GM19455 (cell line): ENCODE data around the gene C8A.

Experiments
- ATAC-seq: cut with Tn5 transposase; IDR thresholded peaks from one replicate; pipeline ENCODE4 v1.9.1; 2021; ENCODE audit not compliant: unreplicated experiment

Gene C8A

GRCh38 chr1:56836359-56836758 lies 18.2 kb upstream of the C8A start:
- ATAC-seq = no peak

- ATAC-seq = no peak
These were observed 17.2 kb upstream of the C8A start for GRCh38 chr1:56837244-56837939.

GRCh38 chr1:56838759-56839158 lies 15.8 kb upstream of the C8A start:
- no peak for ATAC-seq

GRCh38 chr1:56843544-56843943 lies 11.1 kb upstream of the C8A start:
- no peak for ATAC-seq

- no peak for ATAC-seq
These were observed 10.0 kb upstream of the C8A start for GRCh38 chr1:56844545-56845136.

- no peak for ATAC-seq
These were observed 9.3 kb upstream of the C8A start for GRCh38 chr1:56845343-56845742.

- no peak for ATAC-seq
These were observed 4.8 kb upstream of the C8A start for GRCh38 chr1:56849750-56850149.

- no peak for ATAC-seq
These were observed 4.2 kb upstream of the C8A start for GRCh38 chr1:56850411-56850810.

GRCh38 chr1:56850922-56851321 lies 3.7 kb upstream of the C8A start:
- no peak for ATAC-seq

- no peak for ATAC-seq
These were observed 2.1 kb upstream of the C8A start for GRCh38 chr1:56852476-56852875.

- no peak for ATAC-seq
These were observed 593 bp downstream of the C8A start for GRCh38 chr1:56855190-56855589.

GRCh38 chr1:56856186-56856585 lies 1.6 kb downstream of the C8A start:
- ATAC-seq = no peak

GRCh38 chr1:56859287-56859686 lies 4.7 kb downstream of the C8A start:
- no peak for ATAC-seq

- no peak for ATAC-seq
These were observed 8.8 kb downstream of the C8A start for GRCh38 chr1:56863265-56863992.

GRCh38 chr1:56864430-56864829 lies 9.8 kb downstream of the C8A start:
- ATAC-seq = no peak

GRCh38 chr1:56866656-56867055 lies 12.1 kb downstream of the C8A start:
- no peak for ATAC-seq

- ATAC-seq = no peak
These were observed 12.9 kb downstream of the C8A start for GRCh38 chr1:56867491-56867890.

- ATAC-seq = no peak
These were observed 14.2 kb downstream of the C8A start for GRCh38 chr1:56868761-56869160.

- no peak for ATAC-seq
These were observed 18.0 kb downstream of the C8A start for GRCh38 chr1:56872597-56872996.

- ATAC-seq = no peak
These were observed 18.6 kb downstream of the C8A start for GRCh38 chr1:56873213-56873612.

GRCh38 chr1:56874689-56875088 lies 20.1 kb downstream of the C8A start:
- no peak for ATAC-seq

- no peak for ATAC-seq
These were observed 23.4 kb downstream of the C8A start for GRCh38 chr1:56877973-56878372.
